T-helper 17 cell (primary cell): ENCODE data around the gene POU6F2. TPM values are rescaled to one million over a fixed set of nuclear protein-coding genes. Genes with fewer than 3 reads are reported as not detected.
"Not testable (repeated sequence)": the region's sequence is repeated elsewhere in the genome, so short reads cannot be mapped to it uniquely, and the experiment has no call there.

Source experiments
- ATAC-seq: fragments of 150-1000 bp; cut with Tn5 transposase; 2 replicates; pipeline ENCODE4 v1.10.0; 2021; ENCODE audit warnings: mild to moderate bottlenecking, moderate library complexity
- DNase-seq, 3 donors: peaks; one replicate each; pipeline versions ENCODE4 v3.0.0 to v3.0.0-alpha.2; 2020 to 2021
- H3K9me3 ChIP-seq: one replicate; pipeline ENCODE4 v1.7.0; 2013; ENCODE audit warnings: low read length, mild to moderate bottlenecking; ENCODE audit not compliant: control insufficient read depth, poor library complexity, severe bottlenecking
- H3K27ac Mint-ChIP-seq: one replicate; pipeline ENCODE4 v1.8.0; 2022; ENCODE audit warnings: mild to moderate bottlenecking, moderate library complexity, mixed read lengths
- H3K27me3 Mint-ChIP-seq: one replicate; pipeline ENCODE4 v1.8.0; 2022; ENCODE audit warnings: mixed read lengths
- H3K36me3 Mint-ChIP-seq: one replicate; pipeline ENCODE4 v1.8.0; 2022; ENCODE audit warnings: low read depth, mixed read lengths
- H3K4me1 Mint-ChIP-seq: one replicate; pipeline ENCODE4 v1.8.0; 2022; ENCODE audit warnings: mild to moderate bottlenecking, mixed read lengths
- H3K4me3 Mint-ChIP-seq: one replicate; pipeline ENCODE4 v1.8.0; 2022; ENCODE audit warnings: mild to moderate bottlenecking, moderate library complexity, mixed read lengths
- total RNA-seq, 4 donors: library from RNA in 2 of 4; stranded (reverse) in 2 of 4; gene quantifications; one replicate each; pipeline ENCODE4 v1.2.3 and lab custom pipeline; 2022 to 2026

The POU6F2 gene
- under 1 TPM in 1 of 2 donors, not detected in 1; 0.29 TPM for total RNA-seq
- total RNA-seq (lab: John Stamatoyannopoulos, UW) = 0 reads per million in 2 donors

GRCh38 chr7:38977685-38978084 lies at the start of gene POU6F2:
Gene POU6F2 (plus strand): TSS chr7:38977909. CDS start chr7:38977954, 45 bp downstream.
- DNase-seq (no peak), ATAC-seq (no peak)
- Mint-ChIP-seq H3K4me1 (no peaks in the 10 kb centered on the region), H3K27ac (no peak within 1 kb of the TSS), H3K27me3 (peaks cover 54% of the 10 kb centered on the region), H3K36me3 (no peaks in the 10 kb centered on the region), H3K4me3 (no peak within 1 kb of the TSS)
- no peaks in the 10 kb centered on the region for H3K9me3 ChIP-seq

- peaks cover 24% of the 10 kb centered on the region for H3K27me3 Mint-ChIP-seq
- H3K4me3 Mint-ChIP-seq = no peak overlapping the region
- H3K4me1 Mint-ChIP-seq = peaks cover 9% of the 10 kb centered on the region
- DNase-seq (no peak), ATAC-seq (no peak)
- no peaks in the 10 kb centered on the region for H3K9me3 ChIP-seq
- H3K36me3 Mint-ChIP-seq = peaks cover 2% of the 10 kb centered on the region
- H3K27ac Mint-ChIP-seq = no peak overlapping the region
Observed at GRCh38 chr7:38928506-38928905, 49.2 kb upstream of the POU6F2 start.

GRCh38 chr7:38929460-38930171 lies 48.1 kb upstream of the POU6F2 start:
- peaks cover 24% of the 10 kb centered on the region for H3K27me3 Mint-ChIP-seq

GRCh38 chr7:38932509-38933168 lies 45.1 kb upstream of the POU6F2 start:
- no peaks in the 10 kb centered on the region for H3K9me3 ChIP-seq
- ATAC-seq (no peak), DNase-seq (peak in 2 of 3 donors; percentile 12 to 13)
- H3K36me3 Mint-ChIP-seq = peaks cover 2% of the 10 kb centered on the region
- no peak overlapping the region for H3K4me3 Mint-ChIP-seq
- H3K4me1 Mint-ChIP-seq = peaks cover 8% of the 10 kb centered on the region
- no peak overlapping the region for H3K27ac Mint-ChIP-seq
- H3K27me3 Mint-ChIP-seq = peaks cover 14% of the 10 kb centered on the region

More at GRCh38 chr7:38929460-38930171, 48.1 kb upstream of the POU6F2 start:
- Mint-ChIP-seq H3K27ac (no peak overlapping the region), H3K36me3 (peaks cover 2% of the 10 kb centered on the region), H3K4me3 (no peak overlapping the region), H3K4me1 (peaks cover 9% of the 10 kb centered on the region)
- ATAC-seq (no peak), DNase-seq (no peak)
- H3K9me3 ChIP-seq = no peaks in the 10 kb centered on the region

GRCh38 chr7:38934051-38934450 lies 43.7 kb upstream of the POU6F2 start:
- no peaks in the 10 kb centered on the region for H3K9me3 ChIP-seq
- Mint-ChIP-seq H3K27me3 (peaks cover 17% of the 10 kb centered on the region), H3K27ac (no peak overlapping the region), H3K36me3 (no peaks in the 10 kb centered on the region), H3K4me1 (peaks cover 4% of the 10 kb centered on the region), H3K4me3 (no peak overlapping the region)
- DNase-seq (no peak), ATAC-seq (no peak)

GRCh38 chr7:38934536-38934935 lies 43.2 kb upstream of the POU6F2 start:
- no peak overlapping the region for H3K27ac Mint-ChIP-seq
- H3K9me3 ChIP-seq = no peaks in the 10 kb centered on the region
- no peaks in the 10 kb centered on the region for H3K36me3 Mint-ChIP-seq
- H3K4me1 Mint-ChIP-seq = peaks cover 4% of the 10 kb centered on the region
- DNase-seq = no peak
- ATAC-seq = no peak
- no peak overlapping the region for H3K4me3 Mint-ChIP-seq
- peaks cover 22% of the 10 kb centered on the region for H3K27me3 Mint-ChIP-seq

- H3K27me3 Mint-ChIP-seq = peaks cover 15% of the 10 kb centered on the region
- H3K9me3 ChIP-seq = no peaks in the 10 kb centered on the region
- ATAC-seq (no peak), DNase-seq (no peak)
- H3K27ac Mint-ChIP-seq = no peak overlapping the region
- H3K36me3 Mint-ChIP-seq = no peaks in the 10 kb centered on the region
- no peak overlapping the region for H3K4me3 Mint-ChIP-seq
- peaks cover 4% of the 10 kb centered on the region for H3K4me1 Mint-ChIP-seq
Observed at GRCh38 chr7:38936641-38937040, 41.1 kb upstream of the POU6F2 start.

- ATAC-seq (no peak), DNase-seq (no peak)
- Mint-ChIP-seq H3K4me1 (no peaks in the 10 kb centered on the region), H3K27ac (no peak overlapping the region), H3K27me3 (peaks cover 20% of the 10 kb centered on the region), H3K4me3 (no peak overlapping the region), H3K36me3 (no peaks in the 10 kb centered on the region)
- no peaks in the 10 kb centered on the region for H3K9me3 ChIP-seq
Observed at GRCh38 chr7:38938001-38938485, 39.7 kb upstream of the POU6F2 start.

GRCh38 chr7:38938589-38938988 lies 39.1 kb upstream of the POU6F2 start:
- Mint-ChIP-seq H3K36me3 (no peaks in the 10 kb centered on the region), H3K4me3 (no peak overlapping the region), H3K27me3 (peaks cover 21% of the 10 kb centered on the region), H3K4me1 (no peaks in the 10 kb centered on the region), H3K27ac (no peak overlapping the region)
- no peaks in the 10 kb centered on the region for H3K9me3 ChIP-seq
- no peak for ATAC-seq
- no peak for DNase-seq

GRCh38 chr7:38940774-38941173 lies 36.9 kb upstream of the POU6F2 start:
- no peak for ATAC-seq
- H3K9me3 ChIP-seq = no peaks in the 10 kb centered on the region
- H3K27me3 Mint-ChIP-seq = peaks cover 26% of the 10 kb centered on the region
- H3K36me3 Mint-ChIP-seq = no peaks in the 10 kb centered on the region
- H3K27ac Mint-ChIP-seq = no peak overlapping the region
- H3K4me1 Mint-ChIP-seq = no peaks in the 10 kb centered on the region
- no peak overlapping the region for H3K4me3 Mint-ChIP-seq
- DNase-seq = no peak

GRCh38 chr7:38942431-38943051 lies 35.2 kb upstream of the POU6F2 start:
- Mint-ChIP-seq H3K36me3 (no peaks in the 10 kb centered on the region), H3K27me3 (peaks cover 38% of the 10 kb centered on the region), H3K4me3 (no peak overlapping the region), H3K27ac (no peak overlapping the region), H3K4me1 (no peaks in the 10 kb centered on the region)
- H3K9me3 ChIP-seq = no peaks in the 10 kb centered on the region
- DNase-seq (no peak), ATAC-seq (no peak)

- not testable (repeated sequence) for ATAC-seq, H3K27ac Mint-ChIP-seq, DNase-seq, H3K4me1 Mint-ChIP-seq, H3K4me3 Mint-ChIP-seq, H3K9me3 ChIP-seq, H3K36me3 Mint-ChIP-seq
- peaks cover 42% of the 10 kb centered on the region for H3K27me3 Mint-ChIP-seq
Observed at GRCh38 chr7:38947541-38947940, 30.2 kb upstream of the POU6F2 start.

GRCh38 chr7:38950309-38950708 lies 27.4 kb upstream of the POU6F2 start:
- H3K4me3 Mint-ChIP-seq = no peak overlapping the region
- no peaks in the 10 kb centered on the region for H3K9me3 ChIP-seq
- H3K27me3 Mint-ChIP-seq = peaks cover 49% of the 10 kb centered on the region
- H3K27ac Mint-ChIP-seq = no peak overlapping the region
- no peak for ATAC-seq
- no peak for DNase-seq
- peaks cover 2% of the 10 kb centered on the region for H3K36me3 Mint-ChIP-seq
- no peaks in the 10 kb centered on the region for H3K4me1 Mint-ChIP-seq
